HL-60 (cell line): Measurements from ENCODE around the gene CCDC187.

Source experiments
- DNase-seq, 2 experiments: peaks; one replicate each; pipeline ENCODE4 v3.0.0-alpha.2; 2010 to 2020; ENCODE audit warnings: low read depth in 1 of 2, low spot score in 1 of 2
- H3K27ac ChIP-seq: fragments of 250-450 bp; sonication (Bioruptor Pico); replicated peaks from 2 replicates; pipeline ENCODE4 v1.5.1; 2020; ENCODE audit warnings: mild to moderate bottlenecking, moderate library complexity
- H3K27me3 ChIP-seq: fragments of 250-450 bp; sonication (Bioruptor Pico); 2 replicates; pipeline ENCODE4 v1.5.1; 2021; ENCODE audit warnings: mild to moderate bottlenecking, moderate library complexity; ENCODE audit not compliant: insufficient read depth, poor library complexity, severe bottlenecking
- H3K4me3 ChIP-seq: replicated peaks from 2 replicates; pipeline ENCODE4 v1.5.1; 2011; ENCODE audit warnings: mild to moderate bottlenecking, control low read depth, low read length; ENCODE audit not compliant: insufficient read depth
- GABPA ChIP-seq: IDR thresholded peaks from 2 replicates; pipeline ENCODE4 v1.6.1; 2012; ENCODE audit warnings: low read depth
- POLR2AphosphoS5 ChIP-seq: IDR thresholded peaks from 2 replicates; pipeline ENCODE4 v1.6.1; 2012; ENCODE audit warnings: low read depth
- SPI1 ChIP-seq: IDR thresholded peaks from 2 replicates; pipeline ENCODE4 v1.6.1; 2012; ENCODE audit warnings: low read depth, mild to moderate bottlenecking, borderline replicate concordance
- TF ChIP-seq, protein P1 (sequence below): IDR thresholded peaks from one replicate; pipeline ENCODE4 v1.5.1; 2011; ENCODE audit warnings: low read length, control low read depth, inconsistent platforms; ENCODE audit not compliant: insufficient read depth
- TF ChIP-seq, protein P2 (sequence below): IDR thresholded peaks from 2 replicates; pipeline ENCODE4 v1.6.1; 2012; ENCODE audit warnings: low read depth; ENCODE audit not compliant: insufficient replicate concordance

The CCDC187 gene

GRCh38 chr9:136318776-136319241 lies 14.9 kb upstream of the CCDC187 start:
- DNase-seq = no peak
- TF ChIP-seq, protein P1, sequence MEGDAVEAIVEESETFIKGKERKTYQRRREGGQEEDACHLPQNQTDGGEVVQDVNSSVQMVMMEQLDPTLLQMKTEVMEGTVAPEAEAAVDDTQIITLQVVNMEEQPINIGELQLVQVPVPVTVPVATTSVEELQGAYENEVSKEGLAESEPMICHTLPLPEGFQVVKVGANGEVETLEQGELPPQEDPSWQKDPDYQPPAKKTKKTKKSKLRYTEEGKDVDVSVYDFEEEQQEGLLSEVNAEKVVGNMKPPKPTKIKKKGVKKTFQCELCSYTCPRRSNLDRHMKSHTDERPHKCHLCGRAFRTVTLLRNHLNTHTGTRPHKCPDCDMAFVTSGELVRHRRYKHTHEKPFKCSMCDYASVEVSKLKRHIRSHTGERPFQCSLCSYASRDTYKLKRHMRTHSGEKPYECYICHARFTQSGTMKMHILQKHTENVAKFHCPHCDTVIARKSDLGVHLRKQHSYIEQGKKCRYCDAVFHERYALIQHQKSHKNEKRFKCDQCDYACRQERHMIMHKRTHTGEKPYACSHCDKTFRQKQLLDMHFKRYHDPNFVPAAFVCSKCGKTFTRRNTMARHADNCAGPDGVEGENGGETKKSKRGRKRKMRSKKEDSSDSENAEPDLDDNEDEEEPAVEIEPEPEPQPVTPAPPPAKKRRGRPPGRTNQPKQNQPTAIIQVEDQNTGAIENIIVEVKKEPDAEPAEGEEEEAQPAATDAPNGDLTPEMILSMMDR = no peak
- TF ChIP-seq, protein P2, sequence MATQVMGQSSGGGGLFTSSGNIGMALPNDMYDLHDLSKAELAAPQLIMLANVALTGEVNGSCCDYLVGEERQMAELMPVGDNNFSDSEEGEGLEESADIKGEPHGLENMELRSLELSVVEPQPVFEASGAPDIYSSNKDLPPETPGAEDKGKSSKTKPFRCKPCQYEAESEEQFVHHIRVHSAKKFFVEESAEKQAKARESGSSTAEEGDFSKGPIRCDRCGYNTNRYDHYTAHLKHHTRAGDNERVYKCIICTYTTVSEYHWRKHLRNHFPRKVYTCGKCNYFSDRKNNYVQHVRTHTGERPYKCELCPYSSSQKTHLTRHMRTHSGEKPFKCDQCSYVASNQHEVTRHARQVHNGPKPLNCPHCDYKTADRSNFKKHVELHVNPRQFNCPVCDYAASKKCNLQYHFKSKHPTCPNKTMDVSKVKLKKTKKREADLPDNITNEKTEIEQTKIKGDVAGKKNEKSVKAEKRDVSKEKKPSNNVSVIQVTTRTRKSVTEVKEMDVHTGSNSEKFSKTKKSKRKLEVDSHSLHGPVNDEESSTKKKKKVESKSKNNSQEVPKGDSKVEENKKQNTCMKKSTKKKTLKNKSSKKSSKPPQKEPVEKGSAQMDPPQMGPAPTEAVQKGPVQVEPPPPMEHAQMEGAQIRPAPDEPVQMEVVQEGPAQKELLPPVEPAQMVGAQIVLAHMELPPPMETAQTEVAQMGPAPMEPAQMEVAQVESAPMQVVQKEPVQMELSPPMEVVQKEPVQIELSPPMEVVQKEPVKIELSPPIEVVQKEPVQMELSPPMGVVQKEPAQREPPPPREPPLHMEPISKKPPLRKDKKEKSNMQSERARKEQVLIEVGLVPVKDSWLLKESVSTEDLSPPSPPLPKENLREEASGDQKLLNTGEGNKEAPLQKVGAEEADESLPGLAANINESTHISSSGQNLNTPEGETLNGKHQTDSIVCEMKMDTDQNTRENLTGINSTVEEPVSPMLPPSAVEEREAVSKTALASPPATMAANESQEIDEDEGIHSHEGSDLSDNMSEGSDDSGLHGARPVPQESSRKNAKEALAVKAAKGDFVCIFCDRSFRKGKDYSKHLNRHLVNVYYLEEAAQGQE = no peak
- TF ChIP-seq GABPA (no peak), POLR2AphosphoS5 (no peak), SPI1 (no peak)
- peaks cover 7% of the 10 kb centered on the region for H3K27me3 ChIP-seq
- H3K4me3 ChIP-seq = no peak overlapping the region
- no peak overlapping the region for H3K27ac ChIP-seq

DNA sequence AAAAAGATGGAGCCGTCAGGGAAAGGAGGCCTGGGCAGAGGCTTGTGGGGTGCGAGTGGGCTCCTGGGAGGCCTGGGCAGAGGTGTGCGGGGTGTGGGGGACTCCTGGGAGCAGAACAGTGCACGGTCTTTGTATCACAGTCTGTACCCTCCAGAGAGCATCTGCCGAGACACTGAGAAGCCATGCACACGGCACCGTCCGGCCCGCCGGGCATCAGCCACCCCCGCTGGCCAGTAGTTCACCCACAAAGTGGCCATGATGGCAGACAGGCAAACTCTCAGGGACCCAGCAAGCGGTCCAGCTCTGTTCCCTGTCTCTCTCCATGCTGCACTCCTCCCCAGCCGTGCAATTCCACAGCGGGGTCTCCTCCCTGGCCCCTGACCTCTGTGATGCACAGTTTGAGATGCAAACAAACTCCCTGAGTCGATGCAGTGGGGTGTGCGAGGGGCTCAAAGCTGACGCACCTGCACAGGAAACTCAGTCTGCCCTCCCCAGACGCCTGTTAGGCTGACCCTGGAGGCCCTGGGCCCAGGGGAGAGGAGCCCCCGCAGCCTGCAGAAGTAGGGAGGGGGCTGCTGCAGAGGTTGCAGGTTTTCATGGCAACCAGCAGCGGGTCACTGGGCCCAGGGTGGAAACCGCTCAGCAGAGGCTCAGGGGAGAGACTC lies 14.3 kb upstream of the CCDC187 start:
- H3K4me3 ChIP-seq = no peak overlapping the region
- H3K27ac ChIP-seq = no peak overlapping the region
- no peak for DNase-seq
- peaks cover 7% of the 10 kb centered on the region for H3K27me3 ChIP-seq
- TF ChIP-seq SPI1 = no peak
- TF ChIP-seq, protein P2 = no peak
- TF ChIP-seq, protein P1 = no peak

DNA sequence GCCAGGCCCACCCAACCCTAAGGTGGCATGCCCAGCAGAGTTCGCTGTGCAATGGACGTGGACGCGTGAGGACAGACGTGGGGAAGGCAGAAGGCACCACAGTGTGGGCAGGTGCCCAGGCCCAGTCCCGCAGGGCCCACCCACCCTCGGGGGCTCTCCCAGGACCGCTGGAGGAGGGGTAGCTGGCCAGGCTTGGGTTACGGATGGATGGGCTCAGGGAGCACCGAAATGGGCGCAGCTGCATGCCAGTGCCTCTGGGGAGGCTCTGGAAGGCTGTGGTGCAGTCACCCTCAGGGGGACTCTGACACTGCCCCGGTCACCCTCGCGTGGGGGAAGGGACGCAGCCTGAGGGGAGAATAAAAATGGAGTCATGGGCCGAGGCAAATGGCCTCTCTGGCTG lies 13.8 kb upstream of the CCDC187 start:
- no peak overlapping the region for H3K4me3 ChIP-seq
- TF ChIP-seq, protein P2 = no peak
- no peak for TF ChIP-seq POLR2AphosphoS5
- no peak for TF ChIP-seq SPI1
- TF ChIP-seq, protein P1 = no peak
- no peak for TF ChIP-seq GABPA
- no peak overlapping the region for H3K27ac ChIP-seq
- no peak for DNase-seq
- H3K27me3 ChIP-seq = peaks cover 4% of the 10 kb centered on the region
